MCF 10A (cell line): ENCODE measurements around the gene PLCG2. TPM values are rescaled to one million over a fixed set of nuclear protein-coding genes. Genes with fewer than 3 reads are reported as not detected.

ENCODE experiments used
- BruUV-seq: library from RNA; stranded (reverse); fragments of 400-500 nt; replicated peaks from 2 replicates; lab custom pipeline; 2021; lab: Mats Ljungman, UMichigan
- CTCF ChIA-PET: fragments of 300-600 bp; sonication (Branson Sonifier 250); formaldehyde crosslinking; extraction: SDS; loops from one replicate; lab custom pipeline; 2021; ENCODE audit warnings: antibody characterized with exemption, inconsistent platforms; lab: Yijun Ruan, JAX
- POLR2A ChIA-PET: fragments of 300-600, 350-650 bp; sonication (Branson Sonifier 250); formaldehyde crosslinking; extraction: SDS; loops from one replicate; lab custom pipeline; 2020; ENCODE audit warnings: antibody characterized with exemption, inconsistent platforms; lab: Yijun Ruan, JAX
- DNase-seq: peaks from one replicate; pipeline ENCODE4 v3.0.0-alpha.2; 2018; ENCODE audit not compliant: unreplicated experiment
- H3K27ac Mint-ChIP-seq: one replicate; pipeline ENCODE4 v1.8.0; 2022; ENCODE audit warnings: mild to moderate bottlenecking, low read depth, mixed read lengths; ENCODE audit not compliant: unreplicated experiment
- H3K27me3 Mint-ChIP-seq: one replicate; pipeline ENCODE4 v1.8.0; 2022; ENCODE audit warnings: mixed read lengths; ENCODE audit not compliant: insufficient read depth, unreplicated experiment
- H3K36me3 Mint-ChIP-seq: one replicate; pipeline ENCODE4 v1.8.0; 2022; ENCODE audit warnings: mild to moderate bottlenecking, moderate library complexity, mixed read lengths; ENCODE audit not compliant: insufficient read depth, unreplicated experiment
- H3K4me1 Mint-ChIP-seq: one replicate; pipeline ENCODE4 v1.8.0; 2022; ENCODE audit warnings: mixed read lengths; ENCODE audit not compliant: insufficient read depth, unreplicated experiment
- H3K4me3 Mint-ChIP-seq: one replicate; pipeline ENCODE4 v1.8.0; 2022; ENCODE audit warnings: mild to moderate bottlenecking, moderate library complexity, mixed read lengths; ENCODE audit not compliant: unreplicated experiment
- H3K9me3 Mint-ChIP-seq: one replicate; pipeline ENCODE4 v1.8.0; 2022; ENCODE audit warnings: mixed read lengths; ENCODE audit not compliant: unreplicated experiment
- CTCF ChIP-seq: fragments of 200-600 bp; IDR thresholded peaks from one replicate; pipeline ENCODE4 v1.8.0; 2022; ENCODE audit warnings: antibody characterized with exemption, mild to moderate bottlenecking; ENCODE audit not compliant: unreplicated experiment
- intact Hi-C: fragments of 100-400 bp; cut with micrococcal nuclease; formaldehyde crosslinking; loops from 2 replicates; pipeline ENCODE4 v1.14.1; 2022
- total RNA-seq: library from RNA; stranded (reverse); gene quantifications from 2 replicates; pipeline ENCODE4 v1.2.3, GENCODE V29; 2022

PLCG2 gene
- total RNA-seq, 1 experiment from 2014 or later = 5.2 TPM

GRCh38 chr16:81744385-81744784 lies 34.7 kb upstream of the PLCG2 start:
- intact Hi-C loops = no loop called here
- ChIA-PET CTCF (interaction anchor here (0.6 to 1.1 kb wide), 2 partner anchors 12 to 212 kb away, joined by 3 read pairs; no protein-coding TSS in a partner anchor), POLR2A (no interaction called here)
- Mint-ChIP-seq H3K27ac (no peak overlapping the region), H3K36me3 (no peaks in the 10 kb centered on the region), H3K4me3 (no peak overlapping the region), H3K27me3 (no peaks in the 10 kb centered on the region), H3K4me1 (no peaks in the 10 kb centered on the region), H3K9me3 (no peaks in the 10 kb centered on the region)
- no peak for TF ChIP-seq CTCF
- no peak for DNase-seq
- no TSS peak for BruUV-seq

- no peak for TF ChIP-seq CTCF
- H3K4me3 Mint-ChIP-seq = no peak overlapping the region
- CTCF ChIA-PET = interaction anchor here (0.6 kb wide), 1 partner anchor 213 kb away, joined by 3 read pairs; no protein-coding TSS in a partner anchor
- H3K36me3 Mint-ChIP-seq = no peaks in the 10 kb centered on the region
- intact Hi-C loops = no loop called here
- H3K27me3 Mint-ChIP-seq = no peaks in the 10 kb centered on the region
- no peaks in the 10 kb centered on the region for H3K4me1 Mint-ChIP-seq
- POLR2A ChIA-PET = no interaction called here
- no peaks in the 10 kb centered on the region for H3K9me3 Mint-ChIP-seq
- no TSS peak for BruUV-seq
- no peak overlapping the region for H3K27ac Mint-ChIP-seq
- DNase-seq = no peak
Measured at GRCh38 chr16:81744911-81745310, 34.2 kb upstream of the PLCG2 start.

- peak; percentile 55 for DNase-seq
- no TSS peak for BruUV-seq
- POLR2A ChIA-PET = no interaction called here
Measured at GRCh38 chr16:81745704-81746558, 33.2 kb upstream of the PLCG2 start.

More at GRCh38 chr16:81745704-81746558, 33.2 kb upstream of the PLCG2 start:
- H3K36me3 Mint-ChIP-seq = no peaks in the 10 kb centered on the region
- no peak for TF ChIP-seq CTCF
- intact Hi-C loops = no loop called here
- peak overlapping the region; percentile 67 for H3K4me3 Mint-ChIP-seq
- CTCF ChIA-PET = no interaction called here
- H3K4me1 Mint-ChIP-seq = no peaks in the 10 kb centered on the region
- peak overlapping the region; percentile 82 for H3K27ac Mint-ChIP-seq
- H3K9me3 Mint-ChIP-seq = no peaks in the 10 kb centered on the region
- no peaks in the 10 kb centered on the region for H3K27me3 Mint-ChIP-seq
